Lower lobe of right lung (tissue), 2 donors: Measurements from ENCODE around the gene PTCD1. TPM values are rescaled to one million over a fixed set of nuclear protein-coding genes. Genes with fewer than 3 reads are reported as not detected.

Experiments used
- ATAC-seq, 2 donors: fragments of 200-7000 bp; cut with Tn5 transposase; one replicate each; pipeline ENCODE4 v1.9.1; 2020 to 2022; ENCODE audit warnings: mild to moderate bottlenecking in 2 of 2, moderate library complexity in 2 of 2
- DNase-seq: peaks from one replicate; pipeline ENCODE4 v3.0.0-alpha.2; 2020
- H3K27ac ChIP-seq: fragments of 200-600 bp; one replicate; pipeline ENCODE4 v1.8.0; 2022
- H3K27me3 ChIP-seq: fragments of 200-600 bp; one replicate; pipeline ENCODE4 v1.8.0; 2022; ENCODE audit warnings: low read depth
- H3K36me3 ChIP-seq: fragments of 200-600 bp; one replicate; pipeline ENCODE4 v1.8.0; 2022; ENCODE audit warnings: mild to moderate bottlenecking
- H3K4me1 ChIP-seq: fragments of 200-600 bp; one replicate; pipeline ENCODE4 v1.8.0; 2022
- H3K4me3 ChIP-seq: fragments of 200-600 bp; one replicate; pipeline ENCODE4 v1.8.0; 2022; ENCODE audit warnings: mild to moderate bottlenecking
- H3K9me3 ChIP-seq: fragments of 200-600 bp; one replicate; pipeline ENCODE4 v1.8.0; 2022
- CTCF ChIP-seq: fragments of 200-600 bp; IDR thresholded peaks from one replicate; pipeline ENCODE4 v1.8.0; 2022; ENCODE audit warnings: antibody characterized with exemption, mild to moderate bottlenecking
- intact Hi-C: fragments of 100-400 bp; cut with DNase I; formaldehyde crosslinking; loops from one replicate; pipeline ENCODE4 v1.11.0; 2022
- total RNA-seq: library from RNA; stranded (reverse); fragmentation: NEBNext Ultra II Directional; extraction: Animal tissue kit (Norgen Biotek cat#: 25700); gene quantifications from one replicate; pipeline ENCODE4 v1.2.1, GENCODE V29; 2021
- donor health status: DM: no; HTN: yes; CAD: no; lungs with severe emphysema.

Gene PTCD1
- total RNA-seq, 1 donor from 2014 or later: 6.8 TPM

- TF ChIP-seq CTCF: no peak
- H3K4me1 ChIP-seq: no peaks in the 10 kb centered on the region
- no peaks in the 10 kb centered on the region for H3K9me3 ChIP-seq
- H3K27ac ChIP-seq: no peak overlapping the region
- H3K4me3 ChIP-seq: no peak overlapping the region
- peak in 1 of 2 donors; percentile 12 for ATAC-seq
- intact Hi-C loops: no loop called here
- H3K27me3 ChIP-seq: no peaks in the 10 kb centered on the region
- DNase-seq: no peak
- H3K36me3 ChIP-seq: peaks cover 76% of the 10 kb centered on the region
Observed at GRCh38 chr7:99429756-99430155, 8.8 kb downstream of the PTCD1 start.

GRCh38 chr7:99428972-99429566 is 9.5 kb downstream of the PTCD1 start:
- Histone ChIP-seq H3K27ac (no peak overlapping the region), H3K9me3 (no peaks in the 10 kb centered on the region), H3K27me3 (no peaks in the 10 kb centered on the region), H3K4me1 (no peaks in the 10 kb centered on the region), H3K4me3 (no peak overlapping the region), H3K36me3 (peaks cover 76% of the 10 kb centered on the region)
- no peak for TF ChIP-seq CTCF
- intact Hi-C loops: no loop called here
- no peak for DNase-seq
- peak in 1 of 2 donors; percentile 45 for ATAC-seq

GRCh38 chr7:99424932-99425730 is 13.5 kb downstream of the PTCD1 start:
- intact Hi-C loops: no loop called here

GRCh38 chr7:99422625-99423024 is 16.0 kb downstream of the PTCD1 start:
- Histone ChIP-seq H3K27ac (no peak overlapping the region), H3K27me3 (no peaks in the 10 kb centered on the region), H3K9me3 (no peaks in the 10 kb centered on the region), H3K4me3 (no peak overlapping the region), H3K4me1 (no peaks in the 10 kb centered on the region), H3K36me3 (peaks cover 79% of the 10 kb centered on the region)
- ATAC-seq: no peak
- intact Hi-C loops: no loop called here
- no peak for TF ChIP-seq CTCF
- DNase-seq: no peak

More at GRCh38 chr7:99424932-99425730, 13.5 kb downstream of the PTCD1 start:
- Histone ChIP-seq H3K9me3 (no peaks in the 10 kb centered on the region), H3K4me3 (no peak overlapping the region), H3K27me3 (no peaks in the 10 kb centered on the region), H3K4me1 (no peaks in the 10 kb centered on the region), H3K27ac (no peak overlapping the region), H3K36me3 (peaks cover 78% of the 10 kb centered on the region)
- no peak for TF ChIP-seq CTCF
- DNase-seq (no peak), ATAC-seq (peak; percentile 7 to 11)

- Histone ChIP-seq H3K4me1 (no peaks in the 10 kb centered on the region), H3K27me3 (no peaks in the 10 kb centered on the region), H3K36me3 (peaks cover 83% of the 10 kb centered on the region), H3K9me3 (no peaks in the 10 kb centered on the region), H3K4me3 (no peak overlapping the region), H3K27ac (no peak overlapping the region)
- ATAC-seq (no peak), DNase-seq (no peak)
- no peak for TF ChIP-seq CTCF
- intact Hi-C loops: no loop called here
Observed at GRCh38 chr7:99422186-99422585, 16.4 kb downstream of the PTCD1 start.
